ENCODE results near the gene CCNL2.

Gene CCNL2

DNA sequence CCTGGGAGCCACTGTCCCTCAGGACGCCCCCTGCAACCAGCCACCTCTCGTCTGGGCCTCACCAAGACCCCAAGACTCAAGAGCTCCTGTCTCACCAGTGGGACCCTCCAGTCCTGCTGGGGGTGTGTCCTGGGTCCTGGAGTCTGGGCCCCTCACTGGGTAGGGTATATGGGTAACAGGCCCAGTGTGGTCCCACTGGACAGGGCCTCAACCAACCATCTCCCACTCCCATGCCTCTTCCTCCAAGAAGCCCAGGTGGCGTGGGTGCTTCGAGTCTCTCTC is 35.6 kb upstream of the CCNL2 start:
- ATAC-seq (ENCODE audit: low read depth) = no peak

GRCh38 chr1:1434131-1434823 is 35.1 kb upstream of the CCNL2 start:
- Histone ChIP-seq H3K4me3 (ENCODE audit: severe bottlenecking) (no peak overlapping the region), H3K36me3 (ENCODE audit: low read depth) (no peaks in the 10 kb centered on the region), H3K4me1 (ENCODE audit: insufficient read depth, poor library complexity, severe bottlenecking) (peaks cover 9% of the 10 kb centered on the region), H3K9me3 (ENCODE audit: severe bottlenecking) (no peaks in the 10 kb centered on the region), H3K27me3 (ENCODE audit: insufficient read depth, poor library complexity, severe bottlenecking) (no peaks in the 10 kb centered on the region), H3K27ac (ENCODE audit: poor library complexity, severe bottlenecking) (peak overlapping the region; percentile 29)
- no peak for TF ChIP-seq CTCF (IDR thresholded peaks at IDR 0.05; ENCODE audit: poor library complexity, severe bottlenecking)
- no peak for DNase-seq (ENCODE audit: low spot score)
- ATAC-seq (ENCODE audit: low read depth) = no peak

More for the DNA sequence above, 35.6 kb upstream of the CCNL2 start:
- no peak for TF ChIP-seq CTCF (IDR thresholded peaks at IDR 0.05; ENCODE audit: poor library complexity, severe bottlenecking)
- H3K27me3 ChIP-seq (ENCODE audit: insufficient read depth, poor library complexity, severe bottlenecking) = no peaks in the 10 kb centered on the region
- H3K4me3 ChIP-seq (ENCODE audit: severe bottlenecking) = no peak overlapping the region
- no peak for DNase-seq (ENCODE audit: low spot score)
- H3K27ac ChIP-seq (ENCODE audit: poor library complexity, severe bottlenecking) = no peak overlapping the region
- no peaks in the 10 kb centered on the region for H3K36me3 ChIP-seq (ENCODE audit: low read depth)
- H3K4me1 ChIP-seq (ENCODE audit: insufficient read depth, poor library complexity, severe bottlenecking) = peaks cover 9% of the 10 kb centered on the region
- H3K9me3 ChIP-seq (ENCODE audit: severe bottlenecking) = no peaks in the 10 kb centered on the region

DNA sequence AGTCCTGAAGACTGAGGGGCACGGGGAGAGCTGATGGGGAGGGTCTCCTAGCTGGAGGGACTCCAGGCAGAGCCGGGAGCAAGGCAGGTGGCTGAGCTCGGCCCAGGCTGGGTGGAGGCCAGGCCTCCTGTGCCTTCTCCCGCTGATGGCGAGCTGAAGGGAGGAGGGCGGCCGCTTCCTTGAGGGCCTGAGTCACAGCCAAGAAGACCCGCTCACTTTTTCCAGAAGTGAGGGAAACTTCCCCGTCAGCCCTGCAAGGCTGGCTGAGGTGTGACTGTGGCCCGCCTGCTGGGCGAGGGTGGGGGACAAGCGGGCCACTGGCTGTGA is 34.6 kb upstream of the CCNL2 start:
- DNase-seq (ENCODE audit: low spot score) = no peak
- ATAC-seq (ENCODE audit: low read depth) = no peak
- no peaks in the 10 kb centered on the region for H3K27me3 ChIP-seq (ENCODE audit: insufficient read depth, poor library complexity, severe bottlenecking)
- no peak for TF ChIP-seq CTCF (IDR thresholded peaks at IDR 0.05; ENCODE audit: poor library complexity, severe bottlenecking)
- no peaks in the 10 kb centered on the region for H3K36me3 ChIP-seq (ENCODE audit: low read depth)
- peaks cover 9% of the 10 kb centered on the region for H3K4me1 ChIP-seq (ENCODE audit: insufficient read depth, poor library complexity, severe bottlenecking)
- no peak overlapping the region for H3K4me3 ChIP-seq (ENCODE audit: severe bottlenecking)
- no peaks in the 10 kb centered on the region for H3K9me3 ChIP-seq (ENCODE audit: severe bottlenecking)
- H3K27ac ChIP-seq (ENCODE audit: poor library complexity, severe bottlenecking) = peak overlapping the region; percentile 29

DNA sequence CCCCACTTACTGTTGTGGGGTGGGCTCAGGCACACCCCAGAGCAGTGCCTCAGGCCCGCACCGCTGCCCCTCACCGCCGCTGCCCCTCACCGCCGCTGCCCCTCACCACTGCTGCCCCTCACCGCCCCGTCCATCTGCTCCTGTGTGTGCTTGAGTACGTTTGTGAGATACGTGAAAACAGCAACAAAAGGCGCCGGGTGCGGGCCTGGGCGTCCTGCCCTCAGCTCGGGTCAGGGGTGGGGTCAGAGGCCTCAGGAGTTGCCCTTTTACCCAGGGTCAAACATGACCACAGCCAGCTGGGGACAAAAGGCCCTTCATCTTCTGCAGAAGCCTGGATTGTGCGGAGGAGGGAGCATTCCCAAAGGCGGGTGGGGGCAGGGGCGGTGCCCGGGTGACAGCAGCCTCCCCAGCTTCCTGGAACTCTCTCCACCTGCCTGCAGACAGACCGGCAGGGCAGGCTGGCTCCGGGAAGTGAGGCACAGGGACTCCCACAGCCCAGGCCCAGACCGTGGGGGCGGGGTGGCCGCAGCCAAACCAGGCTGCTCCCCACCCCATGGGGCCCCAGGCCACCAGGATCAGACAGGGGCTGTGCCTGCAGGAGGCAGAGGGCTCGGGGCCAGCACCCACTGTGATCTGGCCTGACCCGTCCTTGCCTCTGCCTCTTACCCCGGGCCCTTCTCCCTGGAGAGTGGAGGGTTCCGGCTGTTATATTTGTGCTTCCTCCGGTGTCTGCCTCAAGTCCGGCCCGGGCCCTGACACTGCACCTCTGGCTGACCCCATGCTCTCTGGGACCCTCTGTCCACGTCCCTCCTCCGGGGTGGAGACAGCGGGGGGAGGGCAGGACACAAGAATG is 34.0 kb upstream of the CCNL2 start:
- H3K4me3 ChIP-seq (ENCODE audit: severe bottlenecking) = no peak overlapping the region
- H3K9me3 ChIP-seq (ENCODE audit: severe bottlenecking) = no peaks in the 10 kb centered on the region
- no peaks in the 10 kb centered on the region for H3K27me3 ChIP-seq (ENCODE audit: insufficient read depth, poor library complexity, severe bottlenecking)
- H3K36me3 ChIP-seq (ENCODE audit: low read depth) = no peaks in the 10 kb centered on the region
- DNase-seq (ENCODE audit: low spot score) = peak; percentile 79
- peak overlapping the region; percentile 29 for H3K27ac ChIP-seq (ENCODE audit: poor library complexity, severe bottlenecking)
- TF ChIP-seq CTCF (IDR thresholded peaks at IDR 0.05; ENCODE audit: poor library complexity, severe bottlenecking) = no peak
- H3K4me1 ChIP-seq (ENCODE audit: insufficient read depth, poor library complexity, severe bottlenecking) = peaks cover 9% of the 10 kb centered on the region
- ATAC-seq (ENCODE audit: low read depth) = peak; percentile 56

Data from RWPE2 (cell line).